Ishikawa (cell line): Measurements from ENCODE around the gene CCDC106.

Source experiments
- CREB1 ChIP-seq: IDR thresholded peaks from 2 replicates; pipeline ENCODE4 v1.6.1; 2012; ENCODE audit warnings: low read depth
- EGR1 ChIP-seq: IDR thresholded peaks from 2 replicates; pipeline ENCODE4 v1.6.1; 2012
- EP300 ChIP-seq: IDR thresholded peaks from 2 replicates; pipeline ENCODE4 v1.6.1; 2012; ENCODE audit warnings: borderline replicate concordance
- FOXM1 ChIP-seq: IDR thresholded peaks from 2 replicates; pipeline ENCODE4 v1.6.1; 2012; ENCODE audit warnings: low read depth, borderline replicate concordance
- NFIC ChIP-seq: IDR thresholded peaks from 2 replicates; pipeline ENCODE4 v1.6.1; 2012
- RAD21 ChIP-seq: IDR thresholded peaks from 2 replicates; pipeline ENCODE4 v1.6.1; 2012; ENCODE audit warnings: low read depth
- TAF1 ChIP-seq: IDR thresholded peaks from 2 replicates; pipeline ENCODE4 v1.6.1; 2012; ENCODE audit warnings: low read depth, mild to moderate bottlenecking
- TCF12 ChIP-seq: IDR thresholded peaks from 2 replicates; pipeline ENCODE4 v1.6.1; 2012; ENCODE audit warnings: low read depth
- TEAD4 ChIP-seq: IDR thresholded peaks from 2 replicates; pipeline ENCODE4 v1.6.1; 2012
- YY1 ChIP-seq: IDR thresholded peaks from 2 replicates; pipeline ENCODE4 v1.6.1; 2012; ENCODE audit warnings: low read depth
- TF ChIP-seq, protein P1 (sequence below): IDR thresholded peaks from 2 replicates; pipeline ENCODE4 v1.6.1; 2012; ENCODE audit warnings: low read depth, mild to moderate bottlenecking
- TF ChIP-seq, protein P2 (sequence below): IDR thresholded peaks from 2 replicates; pipeline ENCODE4 v1.6.1; 2012
- TF ChIP-seq, protein P3 (sequence below): IDR thresholded peaks from 2 replicates; pipeline ENCODE4 v1.6.1; 2012

DNA sequence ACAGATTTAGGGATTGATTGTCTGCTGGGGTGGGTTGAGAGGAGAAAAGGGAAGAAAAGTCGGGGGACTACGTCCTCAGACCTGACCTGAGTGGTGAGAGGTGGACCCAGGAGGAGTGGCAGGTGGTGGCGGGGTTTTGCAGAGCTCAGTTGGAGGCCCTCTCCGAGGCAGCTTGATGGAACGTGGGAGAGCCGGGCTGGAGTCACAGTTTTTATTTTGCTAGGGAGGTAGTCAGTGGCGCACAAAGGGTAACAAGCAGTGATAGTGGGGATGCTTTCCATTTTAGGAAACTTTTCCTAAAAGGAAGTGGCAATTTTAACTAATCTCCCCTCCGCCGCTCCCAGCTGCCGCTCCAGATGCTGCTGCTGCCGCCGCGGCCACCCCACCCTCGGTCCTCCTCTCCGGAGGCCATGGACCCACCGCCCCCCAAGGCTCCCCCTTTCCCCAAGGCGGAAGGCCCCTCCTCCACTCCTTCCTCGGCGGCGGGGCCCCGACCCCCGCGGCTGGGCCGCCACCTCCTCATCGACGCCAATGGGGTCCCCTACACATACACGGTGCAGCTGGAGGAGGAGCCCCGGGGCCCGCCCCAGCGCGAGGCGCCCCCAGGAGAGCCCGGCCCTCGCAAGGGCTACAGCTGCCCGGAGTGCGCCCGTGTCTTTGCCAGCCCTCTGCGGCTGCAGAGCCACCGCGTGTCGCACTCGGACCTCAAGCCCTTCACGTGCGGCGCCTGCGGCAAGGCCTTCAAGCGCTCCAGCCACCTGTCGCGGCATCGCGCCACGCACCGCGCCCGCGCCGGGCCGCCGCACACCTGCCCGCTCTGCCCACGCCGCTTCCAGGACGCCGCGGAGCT, 5.6 kb upstream of the CCDC106 start:
- TF ChIP-seq EP300: no peak
- TF ChIP-seq, protein P1, sequence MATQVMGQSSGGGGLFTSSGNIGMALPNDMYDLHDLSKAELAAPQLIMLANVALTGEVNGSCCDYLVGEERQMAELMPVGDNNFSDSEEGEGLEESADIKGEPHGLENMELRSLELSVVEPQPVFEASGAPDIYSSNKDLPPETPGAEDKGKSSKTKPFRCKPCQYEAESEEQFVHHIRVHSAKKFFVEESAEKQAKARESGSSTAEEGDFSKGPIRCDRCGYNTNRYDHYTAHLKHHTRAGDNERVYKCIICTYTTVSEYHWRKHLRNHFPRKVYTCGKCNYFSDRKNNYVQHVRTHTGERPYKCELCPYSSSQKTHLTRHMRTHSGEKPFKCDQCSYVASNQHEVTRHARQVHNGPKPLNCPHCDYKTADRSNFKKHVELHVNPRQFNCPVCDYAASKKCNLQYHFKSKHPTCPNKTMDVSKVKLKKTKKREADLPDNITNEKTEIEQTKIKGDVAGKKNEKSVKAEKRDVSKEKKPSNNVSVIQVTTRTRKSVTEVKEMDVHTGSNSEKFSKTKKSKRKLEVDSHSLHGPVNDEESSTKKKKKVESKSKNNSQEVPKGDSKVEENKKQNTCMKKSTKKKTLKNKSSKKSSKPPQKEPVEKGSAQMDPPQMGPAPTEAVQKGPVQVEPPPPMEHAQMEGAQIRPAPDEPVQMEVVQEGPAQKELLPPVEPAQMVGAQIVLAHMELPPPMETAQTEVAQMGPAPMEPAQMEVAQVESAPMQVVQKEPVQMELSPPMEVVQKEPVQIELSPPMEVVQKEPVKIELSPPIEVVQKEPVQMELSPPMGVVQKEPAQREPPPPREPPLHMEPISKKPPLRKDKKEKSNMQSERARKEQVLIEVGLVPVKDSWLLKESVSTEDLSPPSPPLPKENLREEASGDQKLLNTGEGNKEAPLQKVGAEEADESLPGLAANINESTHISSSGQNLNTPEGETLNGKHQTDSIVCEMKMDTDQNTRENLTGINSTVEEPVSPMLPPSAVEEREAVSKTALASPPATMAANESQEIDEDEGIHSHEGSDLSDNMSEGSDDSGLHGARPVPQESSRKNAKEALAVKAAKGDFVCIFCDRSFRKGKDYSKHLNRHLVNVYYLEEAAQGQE: no peak
- no peak for TF ChIP-seq TAF1
- TF ChIP-seq, protein P2, sequence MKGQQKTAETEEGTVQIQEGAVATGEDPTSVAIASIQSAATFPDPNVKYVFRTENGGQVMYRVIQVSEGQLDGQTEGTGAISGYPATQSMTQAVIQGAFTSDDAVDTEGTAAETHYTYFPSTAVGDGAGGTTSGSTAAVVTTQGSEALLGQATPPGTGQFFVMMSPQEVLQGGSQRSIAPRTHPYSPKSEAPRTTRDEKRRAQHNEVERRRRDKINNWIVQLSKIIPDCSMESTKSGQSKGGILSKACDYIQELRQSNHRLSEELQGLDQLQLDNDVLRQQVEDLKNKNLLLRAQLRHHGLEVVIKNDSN: no peak
- TF ChIP-seq RAD21: no peak
- no peak for TF ChIP-seq CREB1
- TF ChIP-seq NFIC: no peak
- TF ChIP-seq EGR1: no peak
- TF ChIP-seq, protein P3, sequence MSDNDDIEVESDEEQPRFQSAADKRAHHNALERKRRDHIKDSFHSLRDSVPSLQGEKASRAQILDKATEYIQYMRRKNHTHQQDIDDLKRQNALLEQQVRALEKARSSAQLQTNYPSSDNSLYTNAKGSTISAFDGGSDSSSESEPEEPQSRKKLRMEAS: peak; percentile 82; the same call in 1 of the 2 replicates
- no peak for TF ChIP-seq TCF12
- no peak for TF ChIP-seq YY1
- no peak for TF ChIP-seq TEAD4
- TF ChIP-seq FOXM1: no peak
